HepG2 (cell line): ENCODE data around the gene NUAK1. TPM values are rescaled to one million over a fixed set of nuclear protein-coding genes. Genes with fewer than 3 reads are reported as not detected.

ENCODE experiments used
- ATAC-seq: fragments of 200-7000 bp; cut with Tn5 transposase; 3 replicates; pipeline ENCODE4 v1.9.1; 2020; ENCODE audit warnings: mild to moderate bottlenecking, moderate library complexity
- BruUV-seq: library from RNA; stranded (reverse); fragments of 400-500 nt; replicated peaks from 2 replicates; lab custom pipeline; 2021; lab: Mats Ljungman, UMichigan
- CTCF ChIA-PET: fragments of 300-600 bp; formaldehyde crosslinking; extraction: SDS; loops from one replicate; lab custom pipeline; 2021; ENCODE audit warnings: low total read pairs, inconsistent platforms, low intra/inter-chr PET ratio; lab: Yijun Ruan, JAX
- POLR2A ChIA-PET: fragments of 350-600 bp; sonication (Branson Sonifier 250); formaldehyde crosslinking; loops from one replicate; lab custom pipeline; 2020; ENCODE audit warnings: antibody characterized with exemption, inconsistent platforms; lab: Yijun Ruan, JAX
- DNase-seq: peaks from one replicate; pipeline ENCODE4 v3.0.0-alpha.2; 2015; ENCODE audit warnings: low spot score
- FAIRE-seq: peaks from 3 replicates; lab custom pipeline; 2011; peaks lifted over from hg19 to GRCh38; lab: Jason Lieb, UNC
- H2AFZ ChIP-seq: one replicate; pipeline ENCODE4 v1.6.1; 2011; ENCODE audit warnings: low read length, inconsistent platforms
- H3K27ac ChIP-seq: fragments of 300-600 bp; 3 replicates; pipeline ENCODE4 v1.8.0; 2011; ENCODE audit warnings: mixed run types, mild to moderate bottlenecking, mixed read lengths, low read length, inconsistent platforms; ENCODE audit not compliant: insufficient read depth; ENCODE audit errors: extremely low read length
- H3K27me3 ChIP-seq, 2 experiments: fragments of 200-600 bp in 1 of 2; 2 replicates in 1 of 2; 3 replicates in 1 of 2; pipeline versions ENCODE4 v1.6.0 to v1.8.0; 2011; ENCODE audit warnings: low read length in 2 of 2, mild to moderate bottlenecking in 2 of 2, moderate library complexity in 2 of 2, inconsistent platforms in 1 of 2; ENCODE audit not compliant: insufficient read depth in 2 of 2, control insufficient read depth in 1 of 2
- H3K36me3 ChIP-seq, 2 experiments: fragments of 200-600 bp in 1 of 2; replicated peaks in 1 of 2; 2 replicates in 1 of 2; 3 replicates in 1 of 2; pipeline versions ENCODE4 v1.5.1 to v1.8.0; 2011; ENCODE audit warnings: low read length in 2 of 2, inconsistent platforms in 1 of 2; ENCODE audit not compliant: insufficient read depth in 2 of 2, control insufficient read depth in 1 of 2
- H3K4me1 ChIP-seq: 2 replicates; pipeline ENCODE4 v1.5.1; 2012; ENCODE audit warnings: low read length, inconsistent platforms; ENCODE audit not compliant: insufficient read depth
- H3K4me2 ChIP-seq: 2 replicates; pipeline ENCODE4 v1.6.0; 2011; ENCODE audit warnings: low read depth, low read length, inconsistent platforms
- H3K4me3 ChIP-seq, 3 experiments: fragments of 200-600 bp in 1 of 3; sonication (generic), shearing (Covaris generic) in 1 of 3; replicated peaks in 1 of 3; 2 replicates each; pipeline ENCODE4 v1.5.1; 2011 to 2016; ENCODE audit warnings: low read length in 3 of 3, inconsistent platforms in 2 of 3, low read depth in 2 of 3, mild to moderate bottlenecking in 2 of 3, control low read depth in 1 of 3, mixed read lengths in 1 of 3; ENCODE audit not compliant: insufficient read depth in 1 of 3
- H3K79me2 ChIP-seq: one replicate; pipeline ENCODE4 v1.6.1; 2011; ENCODE audit warnings: low read length, inconsistent platforms; ENCODE audit not compliant: insufficient read depth
- H3K9ac ChIP-seq: 2 replicates; pipeline ENCODE4 v1.6.0; 2011; ENCODE audit warnings: mild to moderate bottlenecking, low read depth, low read length, inconsistent platforms; ENCODE audit not compliant: insufficient read depth
- H3K9me3 ChIP-seq: 2 replicates; pipeline ENCODE4 v1.5.1; 2012; ENCODE audit warnings: mild to moderate bottlenecking, low read length
- H4K20me1 ChIP-seq: 2 replicates; pipeline ENCODE4 v1.6.0; 2011; ENCODE audit warnings: inconsistent platforms, mild to moderate bottlenecking, low read length, moderate library complexity; ENCODE audit not compliant: insufficient read depth
- FOXC1 ChIP-seq: sonication (generic); formaldehyde crosslinking; IDR thresholded peaks from 2 replicates; pipeline ENCODE4 v1.8.0; 2022; ENCODE audit warnings: mild to moderate bottlenecking, missing genetic modification reagents, borderline replicate concordance
- GLI4 ChIP-seq: sonication (generic); formaldehyde crosslinking; IDR thresholded peaks from 2 replicates; pipeline ENCODE4 v1.5.1; 2020; ENCODE audit warnings: missing genetic modification reagents, mild to moderate bottlenecking, moderate library complexity, borderline replicate concordance
- HCFC1 ChIP-seq: fragments of 150-350 bp; IDR thresholded peaks from 2 replicates; pipeline ENCODE4 v1.6.1; 2014; ENCODE audit warnings: low read depth, low read length
- IRF2 ChIP-seq: IDR thresholded peaks from 2 replicates; pipeline ENCODE4 v1.6.1; 2018; ENCODE audit warnings: missing genetic modification reagents, missing compliant biosample characterization
- KDM1A ChIP-seq: IDR thresholded peaks from 2 replicates; pipeline ENCODE4 v1.6.1; 2016; ENCODE audit warnings: missing compliant biosample characterization
- MXI1 ChIP-seq: IDR thresholded peaks from 3 replicates; pipeline ENCODE4 v1.6.1; 2012; ENCODE audit warnings: low read depth, low read length, inconsistent platforms, borderline replicate concordance
- NFRKB ChIP-seq: fragments of 450-650 bp; IDR thresholded peaks from 2 replicates; pipeline ENCODE4 v1.6.1; 2017
- RARA ChIP-seq: IDR thresholded peaks from 2 replicates; pipeline ENCODE4 v1.6.1; 2016; ENCODE audit warnings: missing genetic modification reagents, missing compliant biosample characterization
- ZMAT3 ChIP-seq: sonication (generic); formaldehyde crosslinking; conservative IDR thresholded peaks from 2 replicates; pipeline ENCODE4 v1.7.0; 2021; ENCODE audit warnings: missing genetic modification reagents
- ZMYM3 ChIP-seq: sonication (generic); formaldehyde crosslinking; IDR thresholded peaks from 2 replicates; pipeline ENCODE4 v1.5.1; 2020; ENCODE audit warnings: mild to moderate bottlenecking, missing genetic modification reagents
- ZNF160 ChIP-seq: sonication (generic); formaldehyde crosslinking; IDR thresholded peaks from 2 replicates; pipeline ENCODE4 v1.8.0; 2022; ENCODE audit warnings: mild to moderate bottlenecking, inconsistent platforms, missing genetic modification reagents
- ZNF703 ChIP-seq: sonication (generic); formaldehyde crosslinking; IDR thresholded peaks from 2 replicates; pipeline ENCODE4 v1.5.1; 2020; ENCODE audit warnings: missing genetic modification reagents, mild to moderate bottlenecking, moderate library complexity, borderline replicate concordance
- ZNF782 ChIP-seq: sonication (generic); formaldehyde crosslinking; IDR thresholded peaks from 2 replicates; pipeline ENCODE4 v1.4.0; 2020; ENCODE audit warnings: missing genetic modification reagents, mild to moderate bottlenecking, borderline replicate concordance
- ZSCAN29 ChIP-seq: sonication (generic); formaldehyde crosslinking; conservative IDR thresholded peaks from 2 replicates; pipeline ENCODE4 v1.4.0; 2020; ENCODE audit warnings: mild to moderate bottlenecking, missing genetic modification reagents
- WGBS: methylation state at CpG from one replicate; pipeline ENCODE4 v1.1.6; 2017; ENCODE audit warnings: low lambda C conversion rate; 5-methylcytosine and 5-hydroxymethylcytosine counted together
- in situ Hi-C: cut with HindIII; loops from 2 replicates; pipeline ENCODE4 v1.10.0; 2017; ENCODE audit warnings: low pct_unique_long_range_greater_than_20kb; ENCODE audit not compliant: extremely low pct_ligation_motif_present
- intact Hi-C: fragments of 100-400 bp; cut with micrococcal nuclease; formaldehyde crosslinking; loops from one replicate; pipeline ENCODE4 v1.10.0; 2022; ENCODE audit not compliant: unreplicated experiment
- polyA plus RNA-seq, 8 experiments: library from polyadenylated mRNA; depleted of rRNA in 3 of 8; stranded (reverse) in 7 of 8; unstranded in 1 of 8; fragments of >200 nt; fragmentation: Illumina TruSeq in 4 of 8; extraction: Trizol in 4 of 8; gene quantifications; 2 replicates each; pipeline versions ENCODE4 v1.2.1 to v1.2.3, GENCODE V29; 2011 to 2016; ENCODE audit warnings: low read depth in 4 of 8, missing spikeins in 1 of 8, mixed read lengths in 1 of 8; ENCODE audit not compliant: insufficient read depth in 1 of 8
- total RNA-seq, 5 experiments: library from RNA; depleted of rRNA; stranded (reverse); fragments of >200 nt; fragmentation: Illumina TruSeq; extraction: Trizol; gene quantifications; 2 replicates each; pipeline ENCODE4 v1.2.3, GENCODE V29; 2016; ENCODE audit warnings: low read depth in 1 of 5
- TF ChIP-seq, protein P1 (sequence below): fragments of 450-650 bp; IDR thresholded peaks from 2 replicates; pipeline ENCODE4 v1.6.1; 2016
- TF ChIP-seq, protein P2 (sequence below): sonication (generic); formaldehyde crosslinking; IDR thresholded peaks from 2 replicates; pipeline ENCODE4 v1.5.0; 2020; ENCODE audit warnings: mild to moderate bottlenecking, missing genetic modification reagents
- TF ChIP-seq, protein P3 (sequence below): sonication (generic); formaldehyde crosslinking; IDR thresholded peaks from 2 replicates; pipeline ENCODE4 v1.5.1; 2020; ENCODE audit warnings: mild to moderate bottlenecking, missing genetic modification reagents

The NUAK1 gene
- total and polyA plus RNA-seq, 2 of the 13 experiments (the other 11 are each of a cell fraction or from before 2014, with no cell fraction given), result 1.7 to 1.9 TPM

DNA sequence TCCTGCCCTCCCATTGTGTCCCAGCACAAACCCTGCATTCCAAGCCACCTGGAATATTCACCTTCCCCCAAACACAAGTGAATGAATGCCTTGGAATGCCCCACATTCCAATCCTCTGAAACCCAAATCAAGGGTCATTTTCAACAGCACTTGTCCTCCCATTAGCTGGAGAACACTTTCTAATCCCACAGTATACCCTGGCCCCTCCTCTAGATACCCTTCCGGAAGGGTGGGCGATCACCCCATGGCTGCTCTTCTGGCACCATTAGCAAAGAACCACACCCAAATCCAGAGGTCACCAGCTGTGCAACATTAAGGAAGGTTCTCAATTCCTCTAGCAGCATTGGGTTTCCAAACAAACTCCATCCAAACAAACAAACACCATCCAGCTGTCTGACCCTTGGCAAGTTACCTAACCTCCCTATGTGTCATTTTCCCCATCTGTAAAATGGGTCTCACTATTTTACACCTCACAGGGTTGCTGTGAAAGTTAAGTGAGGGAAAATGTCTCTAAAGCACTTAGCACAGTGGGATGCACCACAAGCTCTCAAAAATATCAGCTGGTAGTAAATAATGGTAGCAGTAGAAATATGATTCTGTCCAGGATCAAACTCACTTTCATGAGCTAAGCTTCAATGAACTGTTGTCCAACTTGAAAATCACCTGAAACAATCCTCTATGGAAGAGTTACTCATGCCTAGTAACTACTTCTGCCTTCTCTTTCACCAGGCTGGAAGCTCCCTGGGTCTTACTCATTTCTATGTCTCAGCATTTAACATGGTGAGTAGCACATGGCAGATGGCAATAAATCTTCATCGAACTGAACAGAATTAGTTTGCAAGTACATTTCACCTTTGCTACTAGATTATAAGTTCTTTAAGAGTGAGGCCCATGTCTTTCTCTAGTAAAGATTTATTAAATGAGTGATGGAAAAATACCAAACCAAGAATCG lies 5.3 kb downstream of the NUAK1 start:
- 68% methylated on average over 4 of the region's 4 CpGs for WGBS
- no peak overlapping the region for H3K27ac ChIP-seq
- peaks cover 0 to 13% of the 10 kb centered on the region in 2 experiments; a peak in 2 of 5 replicates for H3K27me3 ChIP-seq
- DNase-seq (no peak), ATAC-seq (no peak), FAIRE-seq (no peak)
- no peak overlapping the region for H3K9ac ChIP-seq
- H4K20me1 ChIP-seq, result no peaks in the 10 kb centered on the region
- no peak overlapping the region for H3K4me2 ChIP-seq
- POLR2A ChIA-PET, result interaction anchor here (0.9 kb wide), 1 partner anchor 14 kb away, joined by 4 read pairs; no protein-coding TSS in a partner anchor
- H3K4me3 ChIP-seq, result no peak overlapping the region; a peak in 1 of 6 replicates
- BruUV-seq, result no TSS peak
- H3K36me3 ChIP-seq, result no peaks in the 10 kb centered on the region
- H3K9me3 ChIP-seq, result no peaks in the 10 kb centered on the region
- peaks cover 96% of the 10 kb centered on the region for H3K4me1 ChIP-seq
- CTCF ChIA-PET, result no interaction called here
- H3K79me2 ChIP-seq, result no peaks in the 10 kb centered on the region
- in situ Hi-C loops (loop anchor here (5.0 to 10.0 kb wide), 3 partner anchors 49 to 426 kb away; no protein-coding TSS in a partner anchor), intact Hi-C loops (no loop called here)
- H2AFZ ChIP-seq, result no peak overlapping the region
- TF ChIP-seq ZNF160 (CRISPR knock-in tag) (no peak), KDM1A (peak; percentile 67; the same call in 1 of the 2 replicates), GLI4 (no peak), IRF2 (CRISPR knock-in tag) (no peak), ZMYM3 (CRISPR knock-in tag) (peak; percentile 31; the same call in 1 of the 2 replicates), ZNF703 (CRISPR knock-in tag) (no peak), ZSCAN29 (CRISPR knock-in tag) (no peak), RARA (CRISPR knock-in tag) (0 out of 2 replicates have a peak, but pooled peaks have one; percentile 1), ZMAT3 (CRISPR knock-in tag) (no peak), HCFC1 (no peak), MXI1 (no peak), ZNF782 (CRISPR knock-in tag) (no peak), NFRKB (no peak), FOXC1 (CRISPR knock-in tag) (no peak)
- TF ChIP-seq, protein P1, sequence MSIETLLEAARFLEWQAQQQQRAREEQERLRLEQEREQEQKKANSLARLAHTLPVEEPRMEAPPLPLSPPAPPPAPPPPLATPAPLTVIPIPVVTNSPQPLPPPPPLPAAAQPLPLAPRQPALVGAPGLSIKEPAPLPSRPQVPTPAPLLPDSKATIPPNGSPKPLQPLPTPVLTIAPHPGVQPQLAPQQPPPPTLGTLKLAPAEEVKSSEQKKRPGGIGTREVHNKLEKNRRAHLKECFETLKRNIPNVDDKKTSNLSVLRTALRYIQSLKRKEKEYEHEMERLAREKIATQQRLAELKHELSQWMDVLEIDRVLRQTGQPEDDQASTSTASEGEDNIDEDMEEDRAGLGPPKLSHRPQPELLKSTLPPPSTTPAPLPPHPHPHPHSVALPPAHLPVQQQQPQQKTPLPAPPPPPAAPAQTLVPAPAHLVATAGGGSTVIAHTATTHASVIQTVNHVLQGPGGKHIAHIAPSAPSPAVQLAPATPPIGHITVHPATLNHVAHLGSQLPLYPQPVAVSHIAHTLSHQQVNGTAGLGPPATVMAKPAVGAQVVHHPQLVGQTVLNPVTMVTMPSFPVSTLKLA, result no peak
- TF ChIP-seq, protein P2, sequence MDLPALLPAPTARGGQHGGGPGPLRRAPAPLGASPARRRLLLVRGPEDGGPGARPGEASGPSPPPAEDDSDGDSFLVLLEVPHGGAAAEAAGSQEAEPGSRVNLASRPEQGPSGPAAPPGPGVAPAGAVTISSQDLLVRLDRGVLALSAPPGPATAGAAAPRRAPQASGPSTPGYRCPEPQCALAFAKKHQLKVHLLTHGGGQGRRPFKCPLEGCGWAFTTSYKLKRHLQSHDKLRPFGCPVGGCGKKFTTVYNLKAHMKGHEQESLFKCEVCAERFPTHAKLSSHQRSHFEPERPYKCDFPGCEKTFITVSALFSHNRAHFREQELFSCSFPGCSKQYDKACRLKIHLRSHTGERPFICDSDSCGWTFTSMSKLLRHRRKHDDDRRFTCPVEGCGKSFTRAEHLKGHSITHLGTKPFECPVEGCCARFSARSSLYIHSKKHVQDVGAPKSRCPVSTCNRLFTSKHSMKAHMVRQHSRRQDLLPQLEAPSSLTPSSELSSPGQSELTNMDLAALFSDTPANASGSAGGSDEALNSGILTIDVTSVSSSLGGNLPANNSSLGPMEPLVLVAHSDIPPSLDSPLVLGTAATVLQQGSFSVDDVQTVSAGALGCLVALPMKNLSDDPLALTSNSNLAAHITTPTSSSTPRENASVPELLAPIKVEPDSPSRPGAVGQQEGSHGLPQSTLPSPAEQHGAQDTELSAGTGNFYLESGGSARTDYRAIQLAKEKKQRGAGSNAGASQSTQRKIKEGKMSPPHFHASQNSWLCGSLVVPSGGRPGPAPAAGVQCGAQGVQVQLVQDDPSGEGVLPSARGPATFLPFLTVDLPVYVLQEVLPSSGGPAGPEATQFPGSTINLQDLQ (CRISPR knock-in tag), result no peak
- TF ChIP-seq, protein P3, sequence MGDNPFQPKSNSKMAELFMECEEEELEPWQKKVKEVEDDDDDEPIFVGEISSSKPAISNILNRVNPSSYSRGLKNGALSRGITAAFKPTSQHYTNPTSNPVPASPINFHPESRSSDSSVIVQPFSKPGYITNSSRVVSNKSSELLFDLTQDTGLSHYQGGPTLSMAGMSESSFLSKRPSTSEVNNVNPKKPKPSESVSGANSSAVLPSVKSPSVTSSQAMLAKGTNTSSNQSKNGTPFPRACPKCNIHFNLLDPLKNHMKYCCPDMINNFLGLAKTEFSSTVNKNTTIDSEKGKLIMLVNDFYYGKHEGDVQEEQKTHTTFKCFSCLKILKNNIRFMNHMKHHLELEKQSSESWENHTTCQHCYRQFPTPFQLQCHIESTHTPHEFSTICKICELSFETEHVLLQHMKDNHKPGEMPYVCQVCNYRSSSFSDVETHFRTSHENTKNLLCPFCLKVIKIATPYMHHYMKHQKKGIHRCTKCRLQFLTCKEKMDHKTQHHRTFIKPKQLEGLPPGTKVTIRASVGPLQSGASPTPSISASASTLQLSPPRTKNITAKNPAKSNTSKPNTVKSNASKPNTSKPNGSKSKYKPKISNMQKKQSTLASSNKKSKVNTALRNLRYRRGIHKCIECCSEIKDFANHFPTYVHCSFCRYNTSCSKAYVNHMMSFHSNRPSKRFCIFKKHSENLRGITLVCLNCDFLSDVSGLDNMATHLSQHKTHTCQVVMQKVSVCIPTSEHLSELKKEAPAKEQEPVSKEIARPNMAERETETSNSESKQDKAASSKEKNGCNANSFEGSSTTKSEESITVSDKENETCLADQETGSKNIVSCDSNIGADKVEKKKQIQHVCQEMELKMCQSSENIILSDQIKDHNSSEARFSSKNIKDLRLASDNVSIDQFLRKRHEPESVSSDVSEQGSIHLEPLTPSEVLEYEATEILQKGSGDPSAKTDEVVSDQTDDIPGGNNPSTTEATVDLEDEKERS (CRISPR knock-in tag), result no peak
